ENCODE measurements around the gene RAB10. TPM values are rescaled to one million over a fixed set of nuclear protein-coding genes. Genes with fewer than 3 reads are reported as not detected.

Gene RAB10
- total RNA-seq, 1 donor from 2014 or later, result 238 TPM

GRCh38 chr2:26048791-26049190 lies 14.9 kb downstream of the RAB10 start:
- Mint-ChIP-seq H3K4me3 (no peak overlapping the region), H3K9me3 (peaks cover 16% of the 10 kb centered on the region), H3K27me3 (ENCODE audit: insufficient read depth, low read depth) (peaks cover 8% of the 10 kb centered on the region), H3K4me1 (no peaks in the 10 kb centered on the region), H3K27ac (no peak overlapping the region), H3K36me3 (peaks cover 58% of the 10 kb centered on the region)
- no peaks in the 10 kb centered on the region for H3K27me3 ChIP-seq
- peaks cover 99% of the 10 kb centered on the region for H3K79me2 ChIP-seq (ENCODE audit: low read depth)
- peaks cover 54% of the 10 kb centered on the region for H4K20me1 ChIP-seq (ENCODE audit: low read depth)
- no peak overlapping the region for H3K4me3 ChIP-seq
- no peak overlapping the region for H3K27ac ChIP-seq
- peaks cover 5% of the 10 kb centered on the region for H3K4me1 ChIP-seq
- DNase-seq (ENCODE audit: low spot score), result no peak
- peaks cover 3% of the 10 kb centered on the region for H3F3A ChIP-seq (ENCODE audit: low read depth)
- no peaks in the 10 kb centered on the region for H3K36me3 ChIP-seq
- TF ChIP-seq EZH2phosphoT487 (IDR thresholded peaks at IDR 0.05), result no peak
- TF ChIP-seq CTCF (IDR thresholded peaks at IDR 0.05), result no peak
- TF ChIP-seq EZH2 (IDR thresholded peaks at IDR 0.05), result no peak
- H3K9me3 ChIP-seq (ENCODE audit: low read depth), result no peaks in the 10 kb centered on the region
- H3K9ac ChIP-seq, result no peak overlapping the region
- H3K4me2 ChIP-seq, result no peak overlapping the region
- no peak overlapping the region for H2AFZ ChIP-seq (replicated peaks)

- Histone ChIP-seq H3K4me2 (no peak overlapping the region), H4K20me1 (ENCODE audit: low read depth) (peaks cover 52% of the 10 kb centered on the region), H3K27me3 (no peaks in the 10 kb centered on the region), H3K4me3 (no peak overlapping the region), H3K79me2 (ENCODE audit: low read depth) (peaks cover 99% of the 10 kb centered on the region), H2AFZ (replicated peaks) (no peak overlapping the region), H3K4me1 (no peaks in the 10 kb centered on the region), H3F3A (ENCODE audit: low read depth) (peaks cover 3% of the 10 kb centered on the region), H3K27ac (no peak overlapping the region), H3K36me3 (no peaks in the 10 kb centered on the region), H3K9ac (no peak overlapping the region), H3K9me3 (ENCODE audit: low read depth) (no peaks in the 10 kb centered on the region)
- Mint-ChIP-seq H3K4me3 (no peak overlapping the region), H3K9me3 (peaks cover 14% of the 10 kb centered on the region), H3K36me3 (peaks cover 53% of the 10 kb centered on the region), H3K4me1 (no peaks in the 10 kb centered on the region), H3K27me3 (ENCODE audit: insufficient read depth, low read depth) (peaks cover 8% of the 10 kb centered on the region), H3K27ac (no peak overlapping the region)
- no peak for DNase-seq (ENCODE audit: low spot score)
- TF ChIP-seq EZH2 (IDR thresholded peaks at IDR 0.05), result no peak
- no peak for TF ChIP-seq EZH2phosphoT487 (IDR thresholded peaks at IDR 0.05)
- TF ChIP-seq CTCF (IDR thresholded peaks at IDR 0.05), result no peak
These were observed 15.8 kb downstream of the RAB10 start for GRCh38 chr2:26049641-26050040.

- H3K4me1 ChIP-seq, result no peaks in the 10 kb centered on the region
- no peak overlapping the region for H3K27ac ChIP-seq
- H3K79me2 ChIP-seq (ENCODE audit: low read depth), result peaks cover 100% of the 10 kb centered on the region
- peaks cover 82% of the 10 kb centered on the region for H4K20me1 ChIP-seq (ENCODE audit: low read depth)
- H3K4me3 Mint-ChIP-seq, result no peak overlapping the region
- peaks cover 3% of the 10 kb centered on the region for H3K9me3 Mint-ChIP-seq
- H2AFZ ChIP-seq (replicated peaks), result no peak overlapping the region
- H3K4me3 ChIP-seq, result no peak overlapping the region
- peaks cover 8% of the 10 kb centered on the region for H3K27me3 Mint-ChIP-seq (ENCODE audit: insufficient read depth, low read depth)
- TF ChIP-seq CTCF (IDR thresholded peaks at IDR 0.05) (no peak), EZH2phosphoT487 (IDR thresholded peaks at IDR 0.05) (no peak), EZH2 (IDR thresholded peaks at IDR 0.05) (no peak)
- H3K9me3 ChIP-seq (ENCODE audit: low read depth), result no peaks in the 10 kb centered on the region
- H3K36me3 Mint-ChIP-seq, result peaks cover 41% of the 10 kb centered on the region
- H3K4me2 ChIP-seq, result no peak overlapping the region
- DNase-seq (ENCODE audit: low spot score), result no peak
- H3K9ac ChIP-seq, result no peak overlapping the region
- no peaks in the 10 kb centered on the region for H3F3A ChIP-seq (ENCODE audit: low read depth)
- H3K4me1 Mint-ChIP-seq, result no peaks in the 10 kb centered on the region
- no peak overlapping the region for H3K27ac Mint-ChIP-seq
- no peaks in the 10 kb centered on the region for H3K27me3 ChIP-seq
- no peaks in the 10 kb centered on the region for H3K36me3 ChIP-seq
These were observed 18.9 kb downstream of the RAB10 start for GRCh38 chr2:26052740-26053139.
